Transverse colon (tissue), 4 donors: ENCODE measurements around the gene MYO1B. TPM values are rescaled to one million over a fixed set of nuclear protein-coding genes. Genes with fewer than 3 reads are reported as not detected.

ENCODE experiments used
- DNase-seq: peaks from one replicate; pipeline ENCODE4 v3.0.0-alpha.2; 2019
- H3K27ac ChIP-seq, 4 donors: fragments of 200-600 bp; sonication (generic); 2 replicates each; pipeline ENCODE4 v1.5.1; 2016 to 2018; ENCODE audit warnings: inconsistent platforms in 4 of 4
- H3K27me3 ChIP-seq: fragments of 200-600 bp; sonication (generic); 2 replicates; pipeline ENCODE4 v1.5.1; 2017; ENCODE audit warnings: inconsistent platforms
- H3K36me3 ChIP-seq, 4 donors: fragments of 200-600 bp; sonication (generic); 2 replicates each; pipeline ENCODE4 v1.5.1; 2017 to 2019; ENCODE audit warnings: inconsistent platforms in 4 of 4
- H3K4me1 ChIP-seq, 4 donors: fragments of 200-600 bp; sonication (generic); 2 replicates each; pipeline ENCODE4 v1.5.1; 2017 to 2020; ENCODE audit warnings: inconsistent platforms in 4 of 4
- H3K4me3 ChIP-seq, 4 donors: fragments of 200-600 bp; sonication (generic); 1 replicate in 1 of 4; 2 replicates in 3 of 4; pipeline versions ENCODE4 v1.5.1 to v1.6.1; 2017 to 2019; ENCODE audit warnings: inconsistent platforms in 4 of 4
- H3K9me3 ChIP-seq, 2 donors: fragments of 200-600 bp; sonication (generic); 2 replicates each; pipeline ENCODE4 v1.5.1; 2017 to 2019; ENCODE audit warnings: inconsistent platforms in 2 of 2
- EP300 ChIP-seq: sonication (generic); formaldehyde crosslinking; IDR thresholded peaks from one replicate; pipeline ENCODE4 v1.6.1; 2017; ENCODE audit warnings: antibody characterized with exemption, low read depth
- POLR2A ChIP-seq: fragments of 450-650 bp; IDR thresholded peaks from one replicate; pipeline ENCODE4 v1.6.1; 2016; ENCODE audit warnings: antibody characterized with exemption, mild to moderate bottlenecking, moderate library complexity
- POLR2AphosphoS5 ChIP-seq, 3 donors: sonication (generic); formaldehyde crosslinking; IDR thresholded peaks; one replicate each; pipeline ENCODE4 v1.6.1; 2016; ENCODE audit warnings: antibody characterized with exemption in 3 of 3
- WGBS, 2 donors: methylation state at CpG; one replicate each; pipeline ENCODE4 v1.1.5; 2018; ENCODE audit warnings: low coverage in 1 of 2; 5-methylcytosine and 5-hydroxymethylcytosine counted together
- in situ Hi-C, 4 donors: fragments of 200-750 bp; cut with MboI; loops; one replicate each; pipeline versions ENCODE4 v1.15.0 to v1.15.1; 2017; ENCODE audit warnings: low sequenced_read_pairs in 3 of 4, low pct_ligation_motif_present in 1 of 4, low pct_unique_long_range_greater_than_20kb in 1 of 4
- intact Hi-C: fragments of 100-400 bp; cut with DNase I; formaldehyde crosslinking; loops from one replicate; pipeline ENCODE4 v1.15.1; 2023; ENCODE audit warnings: low total_unique reads
- total RNA-seq, 4 donors: library from RNA; depleted of rRNA; stranded (reverse); fragments of >200 nt; gene quantifications; one replicate each; pipeline ENCODE4 v1.1.0, GENCODE V29; 2016
- TF ChIP-seq, protein P1 (sequence below), 5 experiments: fragments of 200-600 bp in 3 of 5; fragments of 450-650 bp in 2 of 5; sonication (generic) in 3 of 5; IDR thresholded peaks; 1 replicate in 2 of 5; 2 replicates in 3 of 5; pipeline ENCODE4 v1.5.1; 2016 to 2017; ENCODE audit warnings: antibody characterized with exemption in 5 of 5, inconsistent platforms in 3 of 5, mild to moderate bottlenecking in 2 of 5, moderate library complexity in 1 of 5

MYO1B gene
- total RNA-seq, 4 donors from 2014 or later, result 17.9 to 37.0 (median 35.0) TPM

DNA sequence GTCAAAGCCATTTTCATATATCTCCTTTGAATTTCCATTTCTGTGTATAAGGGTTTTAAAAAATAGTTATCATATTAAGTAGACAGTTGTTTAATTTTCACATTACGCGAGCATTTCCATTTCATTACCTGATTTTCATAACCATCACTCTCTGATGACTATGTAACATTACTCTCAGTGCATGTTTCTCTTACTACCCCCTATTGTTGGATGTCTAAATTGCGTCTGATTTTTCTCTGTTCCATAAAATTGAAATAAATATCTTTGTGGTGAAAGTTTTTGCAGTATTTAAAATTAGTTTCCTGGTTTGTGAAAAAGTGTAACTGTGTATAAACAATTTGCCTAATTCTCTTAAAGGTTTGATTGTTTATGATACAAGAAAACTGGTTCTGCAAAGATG, 123.8 kb downstream of the MYO1B start:
- 68 to 79% methylated on average over 3 of the region's 3 CpGs for whole genome bisulfite sequencing, 2 donors
- no peaks in the 10 kb centered on the region for H3K4me1 ChIP-seq
- in situ Hi-C loops (no loop called here), intact Hi-C loops (no loop called here)
- H3K27me3 ChIP-seq, result no peaks in the 10 kb centered on the region
- no peaks in the 10 kb centered on the region for H3K9me3 ChIP-seq
- no peaks in the 10 kb centered on the region for H3K36me3 ChIP-seq
- DNase-seq, result no peak
- no peak overlapping the region for H3K4me3 ChIP-seq
- TF ChIP-seq EP300, result no peak
- TF ChIP-seq, protein P1, sequence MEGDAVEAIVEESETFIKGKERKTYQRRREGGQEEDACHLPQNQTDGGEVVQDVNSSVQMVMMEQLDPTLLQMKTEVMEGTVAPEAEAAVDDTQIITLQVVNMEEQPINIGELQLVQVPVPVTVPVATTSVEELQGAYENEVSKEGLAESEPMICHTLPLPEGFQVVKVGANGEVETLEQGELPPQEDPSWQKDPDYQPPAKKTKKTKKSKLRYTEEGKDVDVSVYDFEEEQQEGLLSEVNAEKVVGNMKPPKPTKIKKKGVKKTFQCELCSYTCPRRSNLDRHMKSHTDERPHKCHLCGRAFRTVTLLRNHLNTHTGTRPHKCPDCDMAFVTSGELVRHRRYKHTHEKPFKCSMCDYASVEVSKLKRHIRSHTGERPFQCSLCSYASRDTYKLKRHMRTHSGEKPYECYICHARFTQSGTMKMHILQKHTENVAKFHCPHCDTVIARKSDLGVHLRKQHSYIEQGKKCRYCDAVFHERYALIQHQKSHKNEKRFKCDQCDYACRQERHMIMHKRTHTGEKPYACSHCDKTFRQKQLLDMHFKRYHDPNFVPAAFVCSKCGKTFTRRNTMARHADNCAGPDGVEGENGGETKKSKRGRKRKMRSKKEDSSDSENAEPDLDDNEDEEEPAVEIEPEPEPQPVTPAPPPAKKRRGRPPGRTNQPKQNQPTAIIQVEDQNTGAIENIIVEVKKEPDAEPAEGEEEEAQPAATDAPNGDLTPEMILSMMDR (IDR thresholded peaks at IDR 0.05), result no peak
- H3K27ac ChIP-seq, result no peak overlapping the region

DNA sequence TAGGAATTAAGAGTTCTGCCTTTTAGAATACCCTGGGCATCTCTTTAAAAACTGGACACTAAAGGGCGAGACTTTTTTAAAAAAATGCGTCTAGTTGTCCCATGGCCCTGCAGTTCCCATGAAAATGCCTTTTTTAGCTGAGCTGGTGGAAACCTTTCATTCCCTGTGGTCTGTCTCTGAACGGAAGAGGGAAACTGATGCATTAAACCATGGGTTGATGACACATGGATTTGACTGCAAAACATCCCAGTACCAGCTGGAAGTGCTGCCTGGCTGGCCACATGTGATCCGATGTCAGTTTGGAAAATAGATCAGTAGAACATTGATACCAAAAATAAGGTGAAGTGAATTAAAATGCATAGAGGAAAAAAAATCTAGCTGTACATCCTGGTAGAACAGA, 129.2 kb downstream of the MYO1B start:
- 86 to 97% methylated on average over 4 of the region's 4 CpGs for WGBS, 2 donors
- no peak for DNase-seq
- no peaks in the 10 kb centered on the region for H3K27me3 ChIP-seq
- no peaks in the 10 kb centered on the region for H3K36me3 ChIP-seq
- no peak overlapping the region for H3K4me3 ChIP-seq
- no peaks in the 10 kb centered on the region for H3K9me3 ChIP-seq
- TF ChIP-seq EP300 (no peak), POLR2A (no peak), POLR2AphosphoS5 (IDR thresholded peaks at IDR 0.05) (no peak)
- TF ChIP-seq, protein P1 (IDR thresholded peaks at IDR 0.05), result no peak
- H3K27ac ChIP-seq, result no peak overlapping the region
- in situ Hi-C loops, result no loop called here
- H3K4me1 ChIP-seq, result peaks cover 3 to 33% (median 12%) of the 10 kb centered on the region in 4 donors
- intact Hi-C loops, result no loop called here

DNA sequence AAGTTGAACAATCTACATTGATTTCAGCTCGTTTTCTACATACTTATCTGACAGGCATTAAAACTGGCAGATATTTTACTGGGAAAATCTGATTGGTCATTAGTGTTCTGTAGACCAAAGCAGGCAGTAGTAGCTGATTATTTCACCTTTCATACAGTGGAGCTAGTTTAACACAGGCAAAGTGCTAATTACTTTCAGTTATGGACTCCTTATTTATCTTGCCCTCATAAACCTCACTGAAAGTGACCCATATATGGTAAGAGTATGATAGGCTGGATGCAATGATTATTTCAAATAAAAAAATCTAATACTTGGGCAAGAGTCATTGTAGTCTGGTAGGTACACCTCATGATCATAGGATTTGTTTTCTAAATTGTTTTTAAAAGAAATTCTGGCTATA, 129.7 kb downstream of the MYO1B start:
- no peaks in the 10 kb centered on the region for H3K36me3 ChIP-seq
- H3K4me1 ChIP-seq, result peaks cover 3 to 33% (median 12%) of the 10 kb centered on the region in 4 donors
- no peak overlapping the region for H3K27ac ChIP-seq
- no peaks in the 10 kb centered on the region for H3K27me3 ChIP-seq
- no peak for DNase-seq
- H3K9me3 ChIP-seq, result no peaks in the 10 kb centered on the region
- intact Hi-C loops (no loop called here), in situ Hi-C loops (no loop called here)
- no peak overlapping the region for H3K4me3 ChIP-seq
- 40 to 50% methylated on average over 1 of the region's 1 CpG for WGBS, 2 donors
- TF ChIP-seq, protein P1 (IDR thresholded peaks at IDR 0.05), result no peak
- TF ChIP-seq POLR2A (no peak), EP300 (no peak), POLR2AphosphoS5 (IDR thresholded peaks at IDR 0.05) (no peak)

DNA sequence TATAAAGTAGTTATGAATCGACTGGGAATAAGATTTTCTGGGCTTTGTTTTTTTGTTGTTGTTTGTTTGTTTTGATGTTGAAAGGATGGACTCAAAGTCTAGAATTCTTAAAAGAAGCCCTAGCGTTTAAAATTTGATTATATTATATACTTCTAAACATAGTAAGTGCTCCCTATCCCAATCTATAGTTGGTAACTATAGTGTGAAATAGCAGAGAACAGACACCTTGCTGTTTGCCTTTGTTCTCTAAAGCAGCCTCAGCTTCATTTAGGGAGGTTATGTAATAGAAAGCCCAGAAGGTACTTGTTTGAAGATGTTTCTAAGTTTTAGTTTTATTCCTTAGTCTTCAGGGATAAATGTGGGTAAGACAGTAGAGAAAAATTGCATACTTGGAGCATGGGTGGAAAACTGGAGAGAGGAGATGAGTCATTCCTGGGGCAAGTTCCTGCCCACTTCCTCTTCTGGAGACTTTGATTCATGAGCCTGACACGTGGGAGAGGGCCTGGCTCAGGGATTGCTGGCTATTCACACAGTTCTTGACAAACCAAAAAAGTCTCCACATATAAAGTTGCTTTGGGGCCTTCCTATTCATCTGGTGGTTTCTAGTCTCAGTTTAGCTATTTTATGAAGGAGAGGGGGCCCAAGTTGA, 131.9 kb downstream of the MYO1B start:
- peaks cover 3 to 33% (median 12%) of the 10 kb centered on the region in 4 donors for H3K4me1 ChIP-seq
- no peaks in the 10 kb centered on the region for H3K36me3 ChIP-seq
- TF ChIP-seq POLR2A, result no peak
- TF ChIP-seq EP300, result no peak
- TF ChIP-seq, protein P1 (IDR thresholded peaks at IDR 0.05), result no peak
- TF ChIP-seq POLR2AphosphoS5 (IDR thresholded peaks at IDR 0.05), result peak in 2 of 3 donors; percentile 17 to 68
- intact Hi-C loops, result no loop called here
- H3K4me3 ChIP-seq, result no peak overlapping the region
- no peaks in the 10 kb centered on the region for H3K9me3 ChIP-seq
- 41 to 43% methylated on average over 3 of the region's 3 CpGs for WGBS, 2 donors
- H3K27ac ChIP-seq, result peak overlapping the region; percentile 67 to 75 (median 70)
- H3K27me3 ChIP-seq, result no peaks in the 10 kb centered on the region
- in situ Hi-C loops, result no loop called here
- DNase-seq, result peak; percentile 73
